AG08395 (cell line): ENCODE measurements around the gene BORA.
A peak's percentile ranks its signal among the peaks of the same experiment; 100 is the strongest.
"Not testable (repeated sequence)": the region's sequence is repeated elsewhere in the genome, so short reads cannot be mapped to it uniquely, and the experiment has no call there.

Experiments used
- DNase-seq: peaks from one replicate; pipeline ENCODE4 v3.0.0; 2012; ENCODE audit warnings: mixed read lengths, low spot score

BORA gene

GRCh38 chr13:72727417-72728289 lies at the start of gene BORA, which contains the start of gene MZT1:
TSS of gene BORA (plus strand) at chr13:72727923. CDS start at chr13:72728941, 1,018 bp downstream.
TSS of gene MZT1 (minus strand) at chr13:72727629. CDS start at chr13:72727602, 27 bp downstream.
- peak; percentile 97 for DNase-seq

GRCh38 chr13:72678312-72678711 lies 49.4 kb upstream of the BORA start:
- DNase-seq = no peak

DNA sequence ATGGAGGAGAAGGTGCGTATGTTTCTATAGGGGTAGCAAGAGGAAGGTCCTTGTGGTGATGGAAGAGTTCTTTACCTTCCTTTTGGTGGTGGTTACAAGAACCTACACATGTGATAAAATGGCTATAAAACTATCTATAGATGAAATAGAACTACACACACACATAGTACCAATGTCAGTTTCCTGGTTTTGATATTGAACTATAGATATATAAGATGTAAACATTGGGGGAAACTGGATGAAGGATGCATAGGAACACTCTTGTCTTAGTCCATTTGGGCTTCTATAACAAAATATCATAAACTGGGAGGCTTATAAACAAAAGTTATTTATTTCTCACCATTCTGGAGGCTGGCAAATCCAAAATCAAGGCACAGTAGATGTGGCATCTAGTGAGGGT lies 47.4 kb upstream of the BORA start:
- DNase-seq = no peak

DNA sequence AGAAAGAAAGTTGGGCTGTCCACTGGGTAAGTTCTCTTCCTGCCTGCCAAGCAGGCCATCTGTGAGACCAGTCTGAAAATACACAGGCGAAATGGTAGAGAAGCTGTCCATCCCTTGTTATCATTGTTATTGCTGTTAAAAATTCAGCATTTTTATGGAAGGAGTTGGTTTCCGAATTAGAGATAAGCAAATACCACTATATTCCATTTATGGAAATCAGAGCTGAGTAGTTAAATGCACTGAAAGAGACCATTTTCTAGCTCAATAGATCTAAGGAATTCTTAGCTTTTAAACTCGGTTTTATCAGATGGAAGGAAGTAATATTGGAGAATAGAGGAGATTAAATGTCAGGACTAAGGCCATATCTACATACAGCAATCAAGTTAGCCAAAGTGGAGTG lies 41.0 kb upstream of the BORA start:
- no peak for DNase-seq

DNA sequence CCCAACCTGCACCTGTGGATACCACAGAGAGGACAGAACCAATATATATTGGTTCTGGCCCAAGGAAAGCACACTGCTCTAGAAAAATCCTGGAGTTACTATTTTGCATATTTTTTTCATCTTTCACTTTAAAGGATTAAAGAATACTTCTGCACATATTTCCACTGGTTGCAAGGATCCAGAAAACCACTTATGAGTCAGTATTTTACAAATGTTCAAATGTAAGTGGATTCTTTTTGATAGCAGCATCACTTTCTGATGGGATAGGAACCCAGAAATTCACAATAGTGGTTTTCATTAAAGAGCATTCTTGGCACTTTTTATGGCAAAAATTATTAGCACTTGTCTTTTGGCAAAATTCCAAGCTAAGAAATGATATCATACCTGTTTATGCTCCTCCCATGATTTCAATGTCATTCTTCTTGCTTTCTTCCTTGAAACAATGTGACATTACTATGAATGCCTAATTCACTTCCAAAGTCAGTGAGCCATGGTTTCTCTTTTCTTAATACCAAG lies 38.5 kb upstream of the BORA start:
- DNase-seq = no peak

DNA sequence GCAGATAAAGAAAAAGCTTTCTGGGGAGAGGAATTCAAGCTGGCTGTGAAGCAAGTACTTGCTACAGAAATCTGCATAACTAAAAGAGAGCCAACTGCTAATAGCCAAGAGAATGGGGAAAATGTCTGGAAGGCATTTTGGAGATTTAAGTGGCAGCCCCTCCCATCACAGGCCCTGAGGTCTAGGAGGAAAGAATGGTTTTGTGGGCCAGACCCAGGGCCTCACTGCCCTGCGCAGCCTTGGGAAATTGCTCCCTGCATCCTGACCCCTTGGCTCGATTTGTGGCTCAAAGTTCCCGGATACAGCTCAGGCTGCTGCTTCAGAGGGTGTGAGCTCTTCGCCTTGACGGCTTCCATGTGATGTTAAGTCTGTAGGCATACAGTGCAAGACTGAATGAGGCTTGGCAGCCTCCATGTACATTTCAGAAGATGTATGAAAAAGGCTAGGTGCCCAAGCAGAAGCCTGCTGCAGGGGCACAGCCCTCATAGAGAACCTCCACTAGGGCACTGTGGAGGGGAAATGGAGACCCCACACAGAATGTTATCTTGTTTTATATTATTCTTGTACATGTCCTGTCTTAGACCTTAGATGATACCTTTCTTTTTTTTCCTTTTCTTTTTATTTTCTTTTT lies 34.7 kb upstream of the BORA start:
- no peak for DNase-seq

- no peak for DNase-seq
These were observed 33.9 kb upstream of the BORA start for GRCh38 chr13:72693832-72694231.

DNA sequence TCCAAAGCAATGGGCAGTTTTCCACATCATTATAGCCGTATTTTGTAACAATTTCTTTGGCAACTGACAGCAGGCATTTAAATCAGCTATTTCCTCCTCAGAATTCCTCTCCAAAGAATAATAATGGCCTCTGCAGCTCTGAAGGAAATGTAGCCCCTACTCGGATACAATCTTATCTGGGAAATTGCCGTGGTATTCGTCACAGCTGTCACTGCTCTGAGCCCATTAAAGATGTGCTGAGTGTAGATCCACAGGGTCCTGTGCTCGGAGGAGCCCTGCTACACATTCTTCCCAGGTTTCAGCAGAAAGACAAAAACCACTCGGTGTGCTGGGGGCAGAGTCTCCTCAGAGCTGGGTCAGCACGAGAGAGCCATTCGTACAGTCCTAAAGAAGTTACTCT lies 33.4 kb upstream of the BORA start:
- DNase-seq = no peak

DNA sequence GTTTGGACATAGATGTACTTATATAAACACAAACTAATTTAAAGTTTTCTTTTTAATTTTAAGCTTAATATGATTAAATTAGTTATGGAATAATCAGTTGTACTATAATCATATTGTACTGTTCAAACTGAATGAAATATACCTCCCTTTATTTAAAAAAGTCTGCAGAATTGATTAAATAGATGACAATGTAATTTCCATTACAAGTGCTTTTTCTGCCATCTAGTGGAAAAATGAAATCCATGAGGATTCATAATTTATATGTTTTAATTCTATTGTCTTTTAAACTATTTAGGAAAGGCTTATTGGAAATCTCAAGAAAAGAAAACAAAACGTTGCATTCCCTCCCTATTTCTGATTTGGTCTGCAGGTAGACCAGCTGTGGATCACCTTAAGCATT lies 31.1 kb upstream of the BORA start:
- DNase-seq = peak; percentile 20

- no peak for DNase-seq
These were observed 29.6 kb upstream of the BORA start for GRCh38 chr13:72698164-72698563.

GRCh38 chr13:72700509-72700908 lies 27.2 kb upstream of the BORA start:
- no peak for DNase-seq

- no peak for DNase-seq
These were observed 10.9 kb upstream of the BORA start for GRCh38 chr13:72716776-72717175.

- not testable (repeated sequence) for DNase-seq
These were observed 1.5 kb upstream of the BORA start for GRCh38 chr13:72726185-72726584.

DNA sequence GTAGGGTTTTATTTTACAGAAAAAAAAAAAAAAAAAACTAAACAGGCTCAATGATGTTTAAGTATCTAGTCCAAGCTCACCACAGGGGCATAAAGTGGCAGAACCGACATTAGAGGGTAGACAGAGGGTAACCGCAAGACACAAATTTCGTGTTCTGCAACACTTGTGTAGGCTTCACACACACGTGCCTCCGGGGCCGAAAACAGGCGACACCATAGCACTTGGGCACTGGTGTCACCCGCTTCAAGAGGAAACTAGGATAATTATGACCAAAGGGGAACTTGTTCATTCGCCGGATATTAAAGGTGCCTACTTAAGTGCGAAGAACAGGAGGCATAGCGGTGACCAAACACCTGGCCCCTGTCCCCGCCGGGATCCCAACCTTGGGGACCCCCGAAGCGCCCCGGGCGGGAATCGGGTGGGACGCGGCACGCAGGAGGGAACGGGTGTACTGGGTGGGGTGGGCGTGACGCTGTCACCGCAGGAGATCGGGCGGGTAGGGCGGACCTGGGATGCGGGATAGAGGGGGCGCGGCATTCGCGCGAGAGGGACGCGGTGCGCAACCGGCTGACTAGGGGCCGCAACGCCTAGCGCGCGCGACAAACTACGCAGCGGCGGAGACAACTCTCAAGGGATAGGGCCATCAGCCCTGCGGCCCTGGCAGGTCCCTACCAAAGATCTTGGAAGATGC lies 852 bp upstream of the BORA start:
- peak; percentile 12 for DNase-seq

DNA sequence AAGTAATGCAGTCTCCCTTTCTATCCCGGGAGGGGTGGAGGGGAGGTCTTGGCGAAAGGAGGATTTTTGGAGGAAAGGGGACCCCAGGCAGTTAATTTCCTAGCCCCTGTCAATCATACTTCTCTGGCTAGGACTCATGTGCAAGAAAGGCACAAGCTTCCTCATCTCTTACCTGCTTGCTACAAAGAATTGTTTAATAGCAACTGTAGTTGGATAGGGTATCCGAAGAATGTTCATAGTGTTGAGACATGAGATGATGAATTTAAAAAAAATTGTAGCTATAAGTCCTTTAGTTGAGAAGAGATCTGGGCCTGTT lies 525 bp downstream of the BORA start:
- DNase-seq = no peak

- DNase-seq = no peak
These were observed 9.3 kb downstream of the BORA start for GRCh38 chr13:72737033-72737432.

- DNase-seq = no peak
These were observed 12.3 kb downstream of the BORA start for GRCh38 chr13:72740015-72740414.

DNA sequence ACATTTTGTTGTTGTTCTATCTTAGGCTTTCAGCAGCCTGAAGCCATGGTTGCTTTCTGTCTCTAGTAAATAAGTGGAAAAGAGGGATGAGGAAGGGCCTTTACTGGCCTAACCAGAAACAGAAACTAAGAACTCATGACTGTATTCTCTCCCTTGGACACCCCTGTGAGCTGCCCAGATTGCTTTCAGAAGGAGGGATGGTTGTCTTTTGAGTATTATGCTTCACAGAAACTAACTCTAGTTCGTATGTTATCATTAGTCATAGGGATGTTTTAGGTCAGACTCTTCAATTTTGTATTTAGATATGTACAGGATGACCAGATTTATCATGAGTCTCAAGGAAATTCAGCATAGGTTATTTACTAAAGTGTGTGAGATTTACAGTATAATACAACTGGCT lies 17.5 kb downstream of the BORA start:
- no peak for DNase-seq

- DNase-seq = no peak
These were observed 23.5 kb downstream of the BORA start for GRCh38 chr13:72751220-72751619.

DNA sequence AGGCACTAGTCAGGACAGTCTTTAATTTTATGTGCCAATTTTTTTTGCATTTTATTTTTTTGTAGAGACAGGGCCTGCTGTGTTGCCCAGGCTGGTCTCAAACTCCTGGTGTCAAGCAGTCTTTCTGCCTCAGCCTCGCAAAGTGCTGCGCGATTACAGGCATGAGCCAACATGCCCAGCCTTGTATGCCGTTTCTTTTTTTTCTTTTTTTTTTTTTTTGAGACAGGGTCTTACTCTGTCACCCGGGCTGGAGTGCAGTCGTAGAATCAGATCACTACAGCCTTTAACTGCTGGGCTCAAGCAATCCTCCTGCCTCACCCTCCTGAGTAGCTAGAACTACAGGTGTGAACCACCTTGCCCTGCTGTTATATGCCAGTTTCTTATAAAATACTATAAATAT lies 26.4 kb downstream of the BORA start:
- no peak for DNase-seq

- no peak for DNase-seq
These were observed 30.2 kb downstream of the BORA start for GRCh38 chr13:72757792-72758535.

DNA sequence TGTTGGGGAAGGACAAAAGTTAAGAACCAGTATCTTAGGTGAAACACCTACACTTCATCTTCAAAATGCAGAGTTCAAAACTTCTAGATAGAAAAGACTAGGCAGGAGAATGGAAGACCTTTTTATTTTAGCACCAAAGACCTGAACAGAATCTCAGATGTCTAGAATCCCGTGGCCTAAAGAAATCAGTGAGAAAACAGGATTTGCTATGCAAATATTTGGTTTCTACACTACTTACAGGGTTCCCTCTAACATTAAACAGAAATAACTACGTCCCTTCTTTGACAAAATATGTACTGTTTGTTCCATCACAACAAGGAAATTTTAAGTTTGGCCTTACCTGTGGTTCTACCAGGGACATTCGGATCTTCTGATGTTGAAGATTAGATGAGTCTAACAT lies 32.5 kb downstream of the BORA start:
- no peak for DNase-seq
